Activated naive CD8-positive, alpha-beta T cell (primary cell): ENCODE results near the gene MAN1A1.
A peak's percentile ranks its signal among the peaks of the same experiment; 100 is the strongest.

Experiments
- H3K27ac Mint-ChIP-seq: one replicate; pipeline ENCODE4 v1.8.0; 2021; ENCODE audit warnings: mixed read lengths
- H3K27me3 Mint-ChIP-seq: one replicate; pipeline ENCODE4 v1.8.0; 2021; ENCODE audit warnings: mixed read lengths
- H3K36me3 Mint-ChIP-seq: one replicate; pipeline ENCODE4 v1.8.0; 2021; ENCODE audit warnings: mixed read lengths
- H3K4me1 Mint-ChIP-seq: one replicate; pipeline ENCODE4 v1.8.0; 2021; ENCODE audit warnings: low read depth, mixed read lengths
- H3K4me3 Mint-ChIP-seq: one replicate; pipeline ENCODE4 v1.8.0; 2021; ENCODE audit warnings: mild to moderate bottlenecking, mixed read lengths
- H3K9me3 Mint-ChIP-seq: one replicate; pipeline ENCODE4 v1.8.0; 2021; ENCODE audit warnings: low read depth, mixed read lengths

MAN1A1 gene

DNA sequence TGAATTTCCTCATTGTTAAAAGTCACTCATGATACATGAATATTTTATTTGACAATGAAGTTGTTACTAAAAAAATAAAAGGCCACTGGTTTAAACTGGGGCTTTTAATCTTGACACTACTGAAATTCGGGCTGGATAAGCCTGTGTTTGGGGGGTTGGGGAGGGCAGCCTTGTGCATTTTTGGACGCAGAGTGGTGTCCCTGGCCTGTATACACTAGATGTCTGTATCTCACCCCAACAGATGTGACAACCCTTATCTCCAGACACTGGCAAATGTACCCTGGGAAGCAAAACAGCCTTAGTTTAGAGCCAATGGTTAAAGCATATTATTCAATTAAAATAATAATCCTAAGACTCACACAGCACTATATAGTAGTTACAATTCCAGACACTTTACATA, 24.8 kb downstream of the MAN1A1 start:
- Mint-ChIP-seq H3K9me3 (no peaks in the 10 kb centered on the region), H3K27ac (no peak overlapping the region), H3K4me1 (peaks cover 18% of the 10 kb centered on the region), H3K36me3 (peaks cover 8% of the 10 kb centered on the region), H3K4me3 (no peak overlapping the region), H3K27me3 (no peaks in the 10 kb centered on the region)

DNA sequence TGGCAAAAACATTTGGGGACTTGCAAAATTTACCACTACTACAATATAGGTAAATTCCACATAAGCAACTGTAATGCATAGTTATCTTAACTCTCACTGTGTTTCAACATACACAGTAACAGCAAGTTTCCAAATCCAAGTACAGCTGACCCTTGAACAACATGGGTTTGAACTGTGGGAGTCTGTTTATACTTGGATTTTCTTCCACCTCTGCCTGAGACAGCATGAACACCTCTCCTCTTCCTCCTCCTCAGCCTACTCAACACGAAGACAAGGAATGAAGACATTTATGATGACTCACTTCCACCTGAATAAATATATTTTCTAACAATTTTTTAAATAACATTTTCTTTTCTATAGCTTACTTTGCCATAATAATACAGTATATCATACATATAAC, 25.6 kb downstream of the MAN1A1 start:
- Mint-ChIP-seq H3K27ac (no peak overlapping the region), H3K9me3 (no peaks in the 10 kb centered on the region), H3K27me3 (no peaks in the 10 kb centered on the region), H3K36me3 (peaks cover 8% of the 10 kb centered on the region), H3K4me3 (no peak overlapping the region), H3K4me1 (peaks cover 18% of the 10 kb centered on the region)

DNA sequence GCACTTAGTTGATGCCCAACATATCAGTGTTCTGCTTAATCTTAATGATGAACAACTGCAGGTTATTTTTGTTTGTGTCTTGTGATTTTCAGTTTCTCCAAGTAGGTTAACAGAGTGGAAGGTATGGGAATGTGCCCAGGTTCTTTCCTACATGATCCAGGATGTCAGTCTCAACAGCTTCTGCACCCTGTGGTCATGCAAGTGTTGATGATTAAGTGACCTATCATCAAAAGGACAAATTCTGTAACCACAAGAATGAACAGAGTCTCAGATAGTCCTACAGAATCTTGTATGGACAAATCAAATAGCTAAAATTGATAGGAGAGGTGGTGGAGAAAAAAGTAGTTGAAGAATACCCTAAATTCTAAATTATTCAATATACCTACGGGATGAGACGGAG, 26.1 kb downstream of the MAN1A1 start:
- Mint-ChIP-seq H3K9me3 (no peaks in the 10 kb centered on the region), H3K27ac (no peak overlapping the region), H3K4me3 (no peak overlapping the region), H3K36me3 (peaks cover 8% of the 10 kb centered on the region), H3K4me1 (peaks cover 18% of the 10 kb centered on the region), H3K27me3 (no peaks in the 10 kb centered on the region)

DNA sequence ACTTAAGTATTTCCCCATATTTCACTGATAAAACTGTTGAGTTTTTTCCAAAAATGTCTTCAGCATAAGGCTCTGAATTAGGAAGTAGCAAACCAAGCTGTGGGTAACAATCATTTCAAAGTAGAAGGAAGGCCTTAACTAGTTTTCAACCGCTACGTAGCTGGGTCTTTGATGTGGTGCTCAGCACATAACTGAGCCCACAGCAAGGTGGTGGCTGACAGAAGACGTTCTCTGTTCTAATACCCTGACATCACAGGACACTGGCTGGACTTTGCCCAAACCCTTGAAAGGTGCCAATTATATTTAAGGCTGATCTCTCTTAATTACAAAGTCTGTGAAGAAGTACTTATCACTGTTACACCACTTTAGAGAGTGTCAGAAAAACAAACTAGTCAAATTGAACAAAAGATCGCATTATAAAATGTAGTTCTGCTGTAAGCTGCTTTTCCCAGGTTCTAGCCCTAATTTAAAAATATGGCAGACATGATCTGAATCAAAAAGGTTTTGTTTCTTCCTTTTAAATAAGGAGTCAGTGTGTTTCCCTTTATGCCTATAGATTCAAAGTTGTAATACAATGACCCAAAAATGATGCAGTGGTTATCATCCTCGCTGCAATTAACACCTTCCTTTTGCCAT, 26.7 kb downstream of the MAN1A1 start:
- Mint-ChIP-seq H3K4me3 (no peak overlapping the region), H3K36me3 (peaks cover 8% of the 10 kb centered on the region), H3K27ac (no peak overlapping the region), H3K4me1 (peaks cover 18% of the 10 kb centered on the region), H3K9me3 (no peaks in the 10 kb centered on the region), H3K27me3 (no peaks in the 10 kb centered on the region)

GRCh38 chr6:119322034-119322433, 27.5 kb downstream of the MAN1A1 start:
- Mint-ChIP-seq H3K4me3 (no peak overlapping the region), H3K9me3 (no peaks in the 10 kb centered on the region), H3K27ac (peak overlapping the region; percentile 6), H3K4me1 (peaks cover 18% of the 10 kb centered on the region), H3K36me3 (peaks cover 8% of the 10 kb centered on the region), H3K27me3 (no peaks in the 10 kb centered on the region)

GRCh38 chr6:119319694-119320093, 29.9 kb downstream of the MAN1A1 start:
- Mint-ChIP-seq H3K27ac (no peak overlapping the region), H3K27me3 (no peaks in the 10 kb centered on the region), H3K4me3 (no peak overlapping the region), H3K36me3 (peaks cover 3% of the 10 kb centered on the region), H3K9me3 (no peaks in the 10 kb centered on the region), H3K4me1 (peaks cover 31% of the 10 kb centered on the region)

GRCh38 chr6:119318730-119319129, 30.8 kb downstream of the MAN1A1 start:
- Mint-ChIP-seq H3K9me3 (no peaks in the 10 kb centered on the region), H3K4me1 (peaks cover 41% of the 10 kb centered on the region), H3K4me3 (no peak overlapping the region), H3K27me3 (no peaks in the 10 kb centered on the region), H3K36me3 (peaks cover 3% of the 10 kb centered on the region), H3K27ac (no peak overlapping the region)

DNA sequence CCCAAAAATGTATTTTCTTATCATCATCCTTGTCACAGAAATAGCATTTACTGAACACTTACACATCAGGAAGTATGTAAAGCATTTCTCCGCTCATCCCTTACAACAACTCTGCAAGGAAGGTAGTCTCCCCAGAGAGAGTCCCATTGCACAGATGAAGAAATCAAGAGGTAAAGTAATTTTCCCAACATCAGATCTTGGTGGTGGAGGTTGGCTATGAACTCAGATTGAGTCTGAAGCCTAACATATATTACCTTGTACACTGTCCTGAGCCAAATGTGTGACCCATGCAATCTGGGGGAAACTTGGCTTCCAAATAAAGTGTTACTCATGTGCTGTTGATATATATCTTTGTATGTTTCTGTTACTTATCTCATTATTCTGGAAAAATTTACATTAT, 31.4 kb downstream of the MAN1A1 start:
- Mint-ChIP-seq H3K27me3 (no peaks in the 10 kb centered on the region), H3K4me3 (no peak overlapping the region), H3K4me1 (peaks cover 41% of the 10 kb centered on the region), H3K36me3 (peaks cover 3% of the 10 kb centered on the region), H3K9me3 (no peaks in the 10 kb centered on the region), H3K27ac (no peak overlapping the region)

GRCh38 chr6:119317007-119317406, 32.6 kb downstream of the MAN1A1 start:
- Mint-ChIP-seq H3K4me1 (peaks cover 41% of the 10 kb centered on the region), H3K4me3 (no peak overlapping the region), H3K36me3 (peaks cover 3% of the 10 kb centered on the region), H3K27ac (no peak overlapping the region), H3K9me3 (no peaks in the 10 kb centered on the region), H3K27me3 (no peaks in the 10 kb centered on the region)

DNA sequence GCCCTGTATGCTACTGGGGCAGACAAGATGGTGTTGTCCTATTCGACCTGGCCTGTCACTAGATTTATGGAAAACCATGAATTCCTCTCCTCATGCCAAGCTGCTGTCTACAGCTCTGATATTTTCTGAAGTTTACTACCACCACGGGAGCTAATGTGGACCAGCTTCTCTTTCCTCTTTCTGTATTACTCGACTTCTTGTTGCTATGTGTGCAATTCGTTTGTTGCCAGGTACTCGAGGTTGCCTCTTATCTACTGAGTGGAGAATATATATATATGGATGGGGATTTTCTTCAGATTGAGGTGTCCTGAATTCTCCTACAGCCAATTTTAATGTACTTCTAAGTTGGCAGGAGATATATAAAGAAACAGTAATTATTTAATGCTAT, 34.7 kb downstream of the MAN1A1 start:
- Mint-ChIP-seq H3K36me3 (peaks cover 3% of the 10 kb centered on the region), H3K27ac (peak overlapping the region; percentile 73), H3K27me3 (no peaks in the 10 kb centered on the region), H3K9me3 (no peaks in the 10 kb centered on the region), H3K4me1 (peaks cover 49% of the 10 kb centered on the region), H3K4me3 (peak overlapping the region; percentile 64)

GRCh38 chr6:119313937-119314884, 35.4 kb downstream of the MAN1A1 start:
- H3K4me3 Mint-ChIP-seq: peak overlapping the region; percentile 64
- H3K36me3 Mint-ChIP-seq: peaks cover 3% of the 10 kb centered on the region
- no peaks in the 10 kb centered on the region for H3K27me3 Mint-ChIP-seq
- H3K27ac Mint-ChIP-seq: peak overlapping the region; percentile 73
- peaks cover 49% of the 10 kb centered on the region for H3K4me1 Mint-ChIP-seq
- no peaks in the 10 kb centered on the region for H3K9me3 Mint-ChIP-seq

GRCh38 chr6:119312875-119313338, 36.7 kb downstream of the MAN1A1 start:
- peaks cover 56% of the 10 kb centered on the region for H3K4me1 Mint-ChIP-seq
- no peaks in the 10 kb centered on the region for H3K27me3 Mint-ChIP-seq
- no peaks in the 10 kb centered on the region for H3K9me3 Mint-ChIP-seq
- H3K36me3 Mint-ChIP-seq: no peaks in the 10 kb centered on the region
- H3K4me3 Mint-ChIP-seq: peak overlapping the region; percentile 54
- H3K27ac Mint-ChIP-seq: peak overlapping the region; percentile 70

DNA sequence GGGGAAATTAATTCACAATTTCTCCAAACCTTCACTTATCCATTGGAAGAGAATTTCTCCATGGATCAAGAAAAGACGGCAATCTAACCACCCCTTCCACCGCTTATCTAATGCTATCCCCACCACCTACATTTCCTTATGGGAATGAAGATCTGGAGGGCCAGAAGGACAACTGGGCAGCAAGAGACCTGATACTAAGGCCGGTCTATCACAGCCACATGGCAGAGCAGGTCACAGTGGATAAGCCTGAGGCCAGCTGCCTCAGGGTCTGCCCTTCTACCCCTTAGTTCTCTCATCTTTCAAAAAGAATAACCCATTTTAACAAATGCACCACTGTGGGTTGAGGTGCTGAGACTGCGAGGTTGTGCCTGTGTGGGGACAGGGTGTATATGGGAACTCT, 37.1 kb downstream of the MAN1A1 start:
- Mint-ChIP-seq H3K9me3 (no peaks in the 10 kb centered on the region), H3K27me3 (no peaks in the 10 kb centered on the region), H3K27ac (no peak overlapping the region), H3K36me3 (no peaks in the 10 kb centered on the region), H3K4me3 (peak overlapping the region; percentile 54), H3K4me1 (peaks cover 57% of the 10 kb centered on the region)

- no peaks in the 10 kb centered on the region for H3K9me3 Mint-ChIP-seq
- no peak overlapping the region for H3K4me3 Mint-ChIP-seq
Measured at GRCh38 chr6:119311514-119312142, 37.9 kb downstream of the MAN1A1 start.

DNA sequence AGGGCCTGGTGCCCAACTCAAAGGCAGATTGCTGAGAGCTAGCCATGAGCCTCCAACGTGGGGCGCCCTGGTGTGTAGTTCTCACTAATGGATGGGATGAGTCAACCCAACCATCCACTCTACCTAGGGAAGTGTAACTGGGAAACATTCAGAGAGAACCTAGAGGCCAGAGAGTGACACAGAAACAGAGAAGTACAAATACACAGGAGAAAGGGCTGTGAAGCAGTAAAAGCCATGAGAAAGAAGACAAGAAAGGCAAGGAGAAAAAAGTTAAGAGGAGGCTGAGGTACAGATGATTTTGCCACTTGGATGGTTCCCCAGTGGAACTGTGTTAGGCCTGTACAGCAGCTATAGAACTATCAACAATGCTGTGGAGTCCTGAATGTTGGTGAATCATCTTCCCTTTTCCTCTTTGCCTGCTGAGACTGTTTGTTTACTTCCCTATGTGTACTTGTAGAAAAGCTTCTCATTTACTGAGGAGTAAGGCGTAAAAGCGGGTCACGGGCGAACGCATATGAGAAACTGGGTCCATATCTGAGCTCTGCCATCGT, 39.0 kb downstream of the MAN1A1 start:
- peaks cover 6% of the 10 kb centered on the region for H3K36me3 Mint-ChIP-seq
- no peaks in the 10 kb centered on the region for H3K9me3 Mint-ChIP-seq

More at GRCh38 chr6:119311514-119312142, 37.9 kb downstream of the MAN1A1 start:
- Mint-ChIP-seq H3K36me3 (peaks cover under 1% of the 10 kb centered on the region), H3K27ac (no peak overlapping the region), H3K4me1 (peaks cover 57% of the 10 kb centered on the region), H3K27me3 (no peaks in the 10 kb centered on the region)

More for the DNA sequence above, 39.0 kb downstream of the MAN1A1 start:
- H3K27ac Mint-ChIP-seq: peak overlapping the region; percentile 10
- no peak overlapping the region for H3K4me3 Mint-ChIP-seq
- H3K27me3 Mint-ChIP-seq: no peaks in the 10 kb centered on the region
- peaks cover 53% of the 10 kb centered on the region for H3K4me1 Mint-ChIP-seq
